ENCODE results near the gene MAB21L4.

DNA sequence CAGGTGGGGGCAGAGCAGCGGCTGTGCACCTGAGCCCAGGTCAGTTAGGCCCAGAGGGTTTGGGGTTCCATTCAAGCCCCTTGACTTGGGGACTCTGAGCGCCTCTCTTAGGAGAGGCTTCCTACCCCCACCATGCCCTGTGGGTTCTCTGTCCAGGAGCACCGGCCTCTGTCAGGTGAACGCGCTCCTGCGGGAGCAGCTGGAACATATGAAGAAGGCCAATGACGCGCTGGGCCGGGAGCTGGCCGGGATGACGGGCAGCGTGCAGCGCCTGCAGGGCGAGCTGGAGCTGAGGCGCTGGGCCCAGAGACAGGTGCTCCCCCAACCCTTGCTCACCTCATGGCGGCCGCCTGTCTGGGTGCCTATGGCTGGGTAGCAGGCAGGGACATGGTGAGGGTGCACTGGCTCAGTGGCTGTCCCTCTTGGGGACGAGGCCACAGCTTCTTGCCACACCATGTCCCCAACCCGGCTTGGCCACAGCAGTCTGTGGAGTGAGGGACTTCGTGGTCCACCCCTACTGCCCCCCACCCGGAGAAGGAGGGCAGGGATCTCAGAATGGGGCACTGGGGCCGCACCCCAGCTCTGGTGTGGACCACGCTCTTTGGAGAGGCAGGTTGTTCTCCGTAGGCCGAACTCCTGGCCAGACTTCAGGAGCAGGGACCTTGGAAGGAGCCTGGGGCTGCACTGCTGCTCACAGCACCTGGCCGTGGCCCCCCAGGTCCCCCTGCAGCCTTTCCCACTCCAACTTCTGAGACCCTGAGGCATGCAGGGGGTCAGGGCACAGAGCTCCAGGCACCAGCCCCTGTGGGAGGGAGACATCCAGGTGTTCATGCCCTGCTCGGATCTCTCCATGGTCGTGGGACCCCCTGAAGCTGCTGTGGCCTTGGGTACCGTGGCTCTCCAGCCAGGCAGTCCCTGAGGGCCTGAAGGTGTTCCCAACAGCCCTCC, 29.9 kb upstream of the MAB21L4 start:
- TF ChIP-seq POLR2A (IDR thresholded peaks at IDR 0.05; ENCODE audit: low read depth, low read length) (no peak), CTCF (IDR thresholded peaks at IDR 0.05; ENCODE audit: extremely low read depth in 1 of 2, insufficient read depth in 1 of 2, low read depth in 1 of 2, low read length in 2 of 2) (no peak), POLR2AphosphoS5 (IDR thresholded peaks at IDR 0.05; ENCODE audit: insufficient read depth, low read depth, low read length) (no peak), JUN (IDR thresholded peaks at IDR 0.05; ENCODE audit: borderline replicate concordance, insufficient read depth, insufficient read length, low read depth) (no peak)

Data from endothelial cell of umbilical vein (primary cell).